LHCN-M2 (cell line): Measurements from ENCODE around the gene FAM200B. TPM values are rescaled to one million over a fixed set of nuclear protein-coding genes. Genes with fewer than 3 reads are reported as not detected.

Experiments
- DNase-seq: peaks from one replicate; pipeline ENCODE4 v3.0.0-alpha.2; 2012; ENCODE audit warnings: low read depth
- polyA plus RNA-seq: library from polyadenylated mRNA; unstranded; fragments of >200 nt; gene quantifications from one replicate; pipeline ENCODE4 v1.2.1, GENCODE V29; 2012; ENCODE audit warnings: missing spikeins
- total RNA-seq: library from RNA; depleted of rRNA; stranded (reverse); fragments of >200 nt; gene quantifications from 2 replicates; pipeline ENCODE4 v1.2.3, GENCODE V29; 2014; rRNA removed

FAM200B gene
- 53.0 and 59.3 TPM in 2 replicates for total RNA-seq
- polyA plus RNA-seq, result 96.7 TPM

- DNase-seq, result peak; percentile 99
Measured at GRCh38 chr4:15681372-15682241, at the start of gene FAM200B. Gene FAM200B, plus strand, starts transcription at chr4:15681827. Its CDS starts 5,151 bp downstream, at chr4:15686978.

- no peak for DNase-seq
Measured at GRCh38 chr4:15636818-15637217, 44.8 kb upstream of the FAM200B start.

- DNase-seq, result no peak
Measured at GRCh38 chr4:15638418-15638817, 43.2 kb upstream of the FAM200B start.

GRCh38 chr4:15648600-15648999 lies 33.0 kb upstream of the FAM200B start:
- no peak for DNase-seq

GRCh38 chr4:15649914-15650545 lies 31.6 kb upstream of the FAM200B start:
- peak; percentile 69 for DNase-seq

- DNase-seq, result peak; percentile 20
Measured at GRCh38 chr4:15651676-15652075, 30.0 kb upstream of the FAM200B start.

- DNase-seq, result no peak
Measured at GRCh38 chr4:15652191-15652590, 29.4 kb upstream of the FAM200B start.

GRCh38 chr4:15652841-15653240 lies 28.8 kb upstream of the FAM200B start:
- DNase-seq, result no peak

- no peak for DNase-seq
Measured at GRCh38 chr4:15653420-15653819, 28.2 kb upstream of the FAM200B start.

GRCh38 chr4:15653864-15654592 lies 27.6 kb upstream of the FAM200B start:
- peak; percentile 74 for DNase-seq

GRCh38 chr4:15654593-15655222 lies 26.9 kb upstream of the FAM200B start:
- peak; percentile 43 for DNase-seq

GRCh38 chr4:15655223-15656037 lies 26.2 kb upstream of the FAM200B start, which contains the start of gene FBXL5:
Gene FBXL5, minus strand, starts transcription at chr4:15655357. Its CDS starts 70 bp downstream, at chr4:15655287.
- DNase-seq, result peak; percentile 83

GRCh38 chr4:15656038-15656470 lies 25.6 kb upstream of the FAM200B start:
- DNase-seq, result peak; percentile 19

- no peak for DNase-seq
Measured at GRCh38 chr4:15657366-15657765, 24.3 kb upstream of the FAM200B start.

GRCh38 chr4:15658136-15658770 lies 23.4 kb upstream of the FAM200B start:
- peak; percentile 19 for DNase-seq

GRCh38 chr4:15658781-15659180 lies 22.8 kb upstream of the FAM200B start:
- DNase-seq, result no peak

- peak; percentile 60 for DNase-seq
Measured at GRCh38 chr4:15659768-15660570, 21.7 kb upstream of the FAM200B start.

GRCh38 chr4:15665753-15666365 lies 15.8 kb upstream of the FAM200B start:
- peak; percentile 90 for DNase-seq

GRCh38 chr4:15667006-15667405 lies 14.6 kb upstream of the FAM200B start:
- DNase-seq, result no peak
